Stimulated activated CD8-positive, alpha-beta memory T cell treated with anti-CD3 and anti-CD28 coated beads, Interleukin-12 subunit alpha, Interleukin-12 subunit beta, amount 100 ng/mL, for 24 hours (primary cell): Measurements from ENCODE around the gene EME2.

Experiments used
- DNase-seq: peaks from one replicate; pipeline ENCODE4 v3.0.0-alpha.2; 2020; ENCODE audit errors: extremely low read depth

The EME2 gene

DNA sequence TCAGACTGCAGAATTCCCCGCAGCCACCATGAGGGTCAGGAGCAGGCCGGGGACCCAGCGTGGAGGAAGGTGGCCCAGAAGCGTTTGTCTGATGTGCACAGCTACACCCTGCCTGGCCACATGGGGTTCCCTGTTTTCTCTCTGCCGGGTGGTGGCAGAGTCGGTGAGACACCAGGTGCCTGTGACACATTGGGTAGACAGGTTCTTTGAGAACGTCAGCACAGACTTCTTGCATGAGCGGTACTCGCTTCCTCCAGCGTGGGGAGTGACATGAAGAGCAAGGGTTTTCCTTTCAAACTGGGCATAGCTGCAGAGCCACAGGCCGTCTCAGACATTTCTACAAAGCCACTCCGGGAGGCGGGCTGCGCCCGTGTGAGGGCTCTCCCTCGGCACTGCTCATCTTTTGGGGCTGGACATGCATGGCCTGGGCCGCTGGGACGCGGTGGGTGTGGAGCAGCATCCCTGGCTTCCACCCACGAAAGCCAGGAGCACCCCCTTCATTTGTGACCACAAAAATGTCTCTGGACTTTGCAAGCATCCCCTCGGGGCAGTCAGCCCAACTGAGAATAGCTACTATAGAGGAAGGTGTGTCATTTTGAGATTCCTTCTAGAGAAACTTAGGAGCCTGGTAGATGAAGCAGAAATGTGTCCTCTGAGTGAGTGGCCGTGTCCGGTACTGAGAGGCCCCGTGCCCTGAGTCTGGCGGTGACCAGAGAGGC is 27.3 kb upstream of the EME2 start:
- no peak for DNase-seq

DNA sequence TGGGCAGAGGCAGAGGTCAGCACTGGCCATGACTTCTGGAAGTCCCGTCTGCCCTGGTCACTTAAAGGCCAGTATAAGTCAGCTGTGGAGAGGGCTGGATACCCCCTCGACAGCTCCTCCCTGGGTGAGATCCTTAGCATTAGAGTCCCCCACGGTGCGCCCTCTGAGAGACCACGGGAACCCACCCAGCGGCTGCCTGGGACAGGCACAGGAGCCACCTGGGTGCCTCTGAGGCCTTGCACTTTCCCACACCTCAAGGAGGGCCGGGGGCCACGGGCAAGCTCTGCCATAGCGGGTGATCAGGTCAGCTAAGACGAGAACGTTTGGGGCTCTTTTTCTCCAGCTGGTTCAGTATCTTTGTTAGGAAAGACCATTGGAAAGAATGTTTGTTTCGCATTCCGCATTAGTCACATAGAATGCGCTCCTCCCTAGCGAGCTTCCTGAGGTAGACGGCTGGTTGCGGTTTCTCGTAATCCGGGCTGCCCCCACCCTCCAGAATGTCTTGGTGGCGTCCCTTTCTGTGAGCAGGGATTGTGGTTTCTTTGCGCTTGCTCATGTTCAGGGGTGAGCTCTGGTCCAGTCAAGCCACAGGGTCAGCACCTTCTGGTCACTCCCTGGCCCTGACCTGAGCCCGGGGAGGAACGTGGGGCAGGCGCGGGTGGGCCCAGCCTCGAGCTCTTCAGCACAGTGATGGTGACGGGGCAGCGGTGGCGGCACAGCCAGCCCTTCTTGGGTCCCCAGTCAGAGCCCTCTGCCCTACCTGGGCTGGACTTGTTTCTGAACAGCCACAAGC is 26.5 kb upstream of the EME2 start:
- no peak for DNase-seq

DNA sequence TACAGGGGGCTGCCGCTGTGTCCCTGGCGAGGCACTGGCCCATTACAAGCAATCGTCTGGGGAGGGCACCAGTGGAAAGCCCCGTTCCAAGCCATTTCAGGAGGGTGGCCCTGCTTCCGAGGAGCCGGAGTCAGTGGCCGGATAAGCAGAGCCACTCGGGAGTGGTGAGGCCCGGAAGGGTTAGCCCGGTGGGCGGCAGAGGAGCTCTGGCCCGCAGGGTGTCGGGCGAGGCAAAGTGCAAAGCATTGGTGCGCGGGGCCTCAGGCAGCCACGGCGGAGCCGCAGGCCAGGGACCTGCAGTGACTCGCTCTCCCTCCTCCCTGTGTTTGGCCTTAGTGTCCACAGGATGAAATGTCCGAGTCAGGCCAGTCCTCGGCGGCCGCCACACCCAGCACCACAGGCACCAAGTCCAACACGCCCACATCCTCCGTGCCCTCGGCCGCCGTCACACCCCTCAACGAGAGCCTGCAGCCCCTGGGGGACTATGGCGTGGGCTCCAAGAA is 25.9 kb upstream of the EME2 start:
- no peak for DNase-seq

DNA sequence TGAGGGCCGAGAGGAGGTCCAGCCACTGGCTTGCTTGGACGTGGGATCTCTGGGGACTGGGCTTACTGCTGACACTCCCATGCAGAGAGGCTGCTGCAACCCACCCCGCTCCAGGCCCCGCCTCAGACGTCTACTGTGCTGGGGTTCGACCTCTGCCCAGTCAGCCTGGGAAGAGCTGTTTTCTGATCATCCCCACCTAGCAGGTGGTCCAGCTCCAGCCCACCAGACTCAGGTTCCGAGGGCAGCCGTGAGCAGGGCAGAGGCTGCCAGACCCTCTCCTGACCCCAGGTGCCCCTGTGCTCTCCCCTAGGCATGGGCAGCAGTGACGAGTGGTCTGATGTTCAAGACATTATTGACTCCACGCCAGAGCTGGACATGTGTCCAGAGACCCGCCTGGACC is 24.7 kb upstream of the EME2 start:
- no peak for DNase-seq

- DNase-seq: no peak
Observed at GRCh38 chr16:1749152-1750117, 23.2 kb upstream of the EME2 start.

- DNase-seq: no peak
Observed at GRCh38 chr16:1751946-1752345, 20.7 kb upstream of the EME2 start.

GRCh38 chr16:1752853-1753252 is 19.8 kb upstream of the EME2 start:
- DNase-seq: no peak

GRCh38 chr16:1754204-1754603 is 18.4 kb upstream of the EME2 start:
- DNase-seq: no peak

DNA sequence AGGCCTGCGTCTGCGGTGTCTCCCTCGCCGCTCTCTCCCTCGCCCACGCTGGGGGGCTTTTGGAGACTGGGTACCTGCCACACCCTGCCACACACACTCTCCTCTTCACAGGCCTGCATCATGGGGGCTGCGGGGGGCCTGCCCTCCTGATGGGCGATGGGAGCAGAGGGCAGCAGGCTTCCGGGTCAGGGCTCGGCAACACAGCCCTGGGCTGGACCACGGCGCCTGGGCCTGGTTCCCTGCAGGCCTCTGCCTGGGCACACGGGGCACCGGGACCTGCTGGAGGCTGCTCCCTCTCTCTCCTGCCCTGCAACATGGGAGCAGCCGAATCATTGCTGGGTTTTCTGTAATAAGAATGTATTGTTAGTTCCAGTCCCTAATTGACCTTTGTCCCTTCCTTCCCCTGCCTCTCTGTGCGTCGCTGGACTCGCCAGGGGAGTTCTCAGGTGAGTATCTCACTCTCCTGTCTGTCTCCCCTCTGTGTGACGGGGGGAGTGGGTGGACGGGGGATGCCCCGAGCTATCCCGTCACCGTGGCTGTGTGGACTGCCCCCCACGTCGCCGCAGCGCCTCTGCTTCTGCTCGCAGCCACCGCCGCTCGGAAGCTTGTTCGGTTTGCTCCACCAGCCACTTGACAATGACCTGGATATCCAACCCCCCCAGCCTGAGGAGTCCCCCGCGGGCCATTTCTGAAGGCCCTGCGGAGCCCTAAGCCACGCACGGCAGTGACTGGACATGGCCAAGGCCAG is 14.7 kb upstream of the EME2 start:
- DNase-seq: no peak

DNA sequence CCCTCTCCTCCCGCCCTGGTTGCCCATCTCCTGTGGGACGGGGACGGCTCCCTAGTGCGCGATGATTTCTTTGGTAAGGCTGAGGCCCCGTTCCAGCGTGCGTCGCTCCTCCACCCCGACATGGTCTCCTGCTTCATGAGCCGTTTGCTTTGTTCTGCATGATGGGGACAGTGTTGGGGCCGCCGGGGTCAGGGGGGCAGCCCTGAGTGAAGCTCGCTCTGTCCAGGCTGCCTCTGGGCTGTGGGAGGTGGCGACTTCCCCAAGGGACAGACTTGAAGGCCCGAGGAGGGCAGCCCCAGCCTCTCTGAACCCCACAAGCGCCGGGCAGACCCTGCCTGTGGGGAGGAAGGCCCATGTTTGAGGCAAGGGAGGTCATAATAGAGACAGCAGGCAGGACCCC is 13.7 kb upstream of the EME2 start:
- no peak for DNase-seq

DNA sequence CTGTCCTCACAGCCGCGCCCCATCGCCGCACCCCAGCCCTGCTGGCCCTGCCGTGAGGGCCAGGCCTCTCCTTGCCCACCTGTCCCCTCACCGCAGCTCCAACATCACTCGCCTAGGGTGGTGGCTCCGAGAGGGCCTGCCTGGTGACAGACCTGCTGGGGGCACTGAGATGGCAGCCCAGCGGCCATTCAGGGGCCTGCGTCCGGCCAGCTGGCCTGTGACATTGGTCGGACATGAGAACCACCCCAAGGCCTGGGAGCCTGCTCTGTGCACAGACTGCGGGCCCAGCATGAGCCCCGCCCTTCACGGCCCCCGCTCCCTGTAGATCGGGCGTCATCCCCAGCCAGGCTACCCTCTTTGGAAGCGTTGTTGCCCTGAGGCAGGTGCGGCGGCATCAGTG is 13.1 kb upstream of the EME2 start:
- DNase-seq: no peak

GRCh38 chr16:1760911-1761310 is 11.7 kb upstream of the EME2 start:
- DNase-seq: no peak

DNA sequence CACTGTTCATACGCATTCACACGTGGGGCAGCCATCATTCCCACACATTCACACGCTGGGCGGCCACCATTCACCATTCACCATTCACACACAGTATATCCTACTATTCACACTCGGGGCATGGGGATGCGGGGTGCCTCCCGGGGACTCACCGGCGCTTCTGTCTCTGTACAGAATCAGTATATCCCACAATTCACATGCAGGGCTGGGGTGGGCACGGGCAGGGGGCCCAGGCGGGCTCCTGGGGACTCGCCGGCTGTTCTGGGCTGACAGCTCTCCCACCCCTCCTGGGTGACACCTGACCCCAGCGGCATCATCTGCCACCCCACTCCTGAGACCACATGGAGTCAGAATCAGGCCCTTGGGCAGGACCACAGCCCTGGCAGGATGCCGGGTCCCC is 10.9 kb upstream of the EME2 start:
- no peak for DNase-seq

GRCh38 chr16:1762196-1762878 is 10.3 kb upstream of the EME2 start:
- no peak for DNase-seq

DNA sequence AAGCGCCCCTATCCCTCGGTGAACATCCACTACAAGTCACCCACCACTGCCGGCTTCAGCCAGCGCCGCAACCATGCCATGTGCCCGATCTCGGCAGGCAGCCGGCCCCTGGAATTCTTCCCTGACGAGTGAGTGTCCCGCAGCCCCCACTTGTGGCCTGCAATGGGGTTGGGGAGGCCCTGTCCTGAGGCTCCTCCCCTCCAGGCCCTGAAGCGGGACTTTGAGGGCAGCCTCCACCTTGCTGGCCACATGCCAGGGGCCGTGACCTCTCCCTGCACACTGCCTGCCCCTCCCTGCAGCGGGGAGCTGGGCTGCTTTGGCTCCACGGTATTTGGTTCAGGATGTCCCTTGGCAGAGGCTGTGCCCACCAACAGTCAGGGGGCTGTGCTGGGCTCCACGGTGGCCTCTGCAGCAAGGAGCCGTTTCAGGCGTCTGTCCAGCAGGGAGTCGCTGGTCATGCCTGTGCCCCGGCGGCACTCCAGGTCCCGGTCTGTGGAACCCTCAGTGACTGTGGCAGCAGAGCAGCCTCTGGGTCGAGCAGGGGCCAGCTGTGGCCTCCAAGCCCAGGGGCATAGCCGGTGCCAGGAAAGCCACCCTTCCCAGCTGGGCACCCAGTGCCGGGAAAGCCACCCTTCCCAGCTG is 9.6 kb upstream of the EME2 start:
- DNase-seq: no peak

DNA sequence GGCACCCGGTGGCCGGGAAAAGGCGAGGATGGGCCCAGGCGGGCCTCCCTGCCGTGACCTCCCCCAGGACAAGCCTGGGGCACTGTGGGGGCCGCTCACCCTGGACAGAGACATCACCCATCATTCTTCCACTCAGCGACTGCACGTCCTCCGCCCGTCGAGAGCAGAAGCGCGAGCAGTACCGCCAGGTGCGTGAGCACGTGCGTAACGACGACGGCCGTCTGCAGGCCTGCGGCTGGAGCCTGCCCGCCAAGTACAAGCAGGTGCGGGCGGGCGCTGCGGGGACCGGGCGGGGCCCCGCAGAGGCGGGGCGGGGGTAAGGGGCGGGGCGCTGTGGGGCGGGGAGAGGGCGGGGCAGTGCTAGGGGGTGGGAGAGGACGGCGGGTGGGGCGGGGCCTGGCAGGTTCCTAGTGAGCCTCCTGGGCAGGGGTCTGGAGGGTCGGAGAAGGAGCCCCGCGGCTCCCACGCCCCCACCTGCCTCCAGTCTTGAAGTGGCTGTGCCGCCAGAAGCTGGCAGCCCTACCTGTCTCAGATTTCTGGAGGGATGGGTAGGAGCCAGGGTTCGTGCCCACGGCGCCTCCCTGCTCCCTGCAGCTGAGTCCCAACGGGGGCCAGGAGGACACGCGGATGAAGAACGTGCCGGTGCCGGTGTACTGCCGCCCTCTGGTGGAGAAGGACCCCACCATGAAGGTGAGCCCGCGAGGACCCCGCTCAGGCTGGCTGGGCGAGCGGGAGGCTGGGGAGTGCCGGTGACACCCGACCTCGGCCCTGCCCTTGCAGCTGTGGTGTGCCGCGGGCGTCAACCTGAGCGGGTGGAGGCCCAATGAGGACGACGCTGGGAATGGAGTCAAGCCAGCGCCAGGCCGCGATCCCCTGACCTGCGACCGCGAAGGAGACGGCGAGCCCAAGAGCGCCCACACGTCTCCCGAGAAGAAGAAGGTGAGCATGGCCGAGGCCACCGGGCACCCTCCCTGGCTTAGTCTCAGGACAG is 8.8 kb upstream of the EME2 start:
- DNase-seq: no peak

- DNase-seq: no peak
Observed at GRCh38 chr16:1764971-1765370, 7.6 kb upstream of the EME2 start.

DNA sequence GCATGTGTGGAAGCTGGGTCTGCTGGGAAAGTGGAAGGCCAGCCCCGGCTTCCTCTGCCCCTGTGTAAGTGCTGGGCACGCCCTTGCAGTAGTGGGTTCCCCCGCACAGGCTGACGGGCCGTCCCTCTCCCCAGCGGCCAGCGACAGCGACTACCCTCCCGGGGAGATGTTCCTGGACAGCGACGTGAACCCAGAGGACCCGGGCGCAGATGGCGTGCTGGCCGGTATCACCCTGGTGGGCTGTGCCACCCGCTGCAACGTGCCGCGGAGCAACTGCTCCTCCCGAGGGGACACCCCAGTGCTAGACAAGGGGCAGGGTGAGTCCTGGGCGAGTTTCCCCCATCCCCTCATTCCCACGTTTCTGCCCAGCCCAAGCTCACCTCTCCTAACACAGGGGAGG is 6.8 kb upstream of the EME2 start:
- no peak for DNase-seq

GRCh38 chr16:1766231-1766630 is 6.4 kb upstream of the EME2 start:
- no peak for DNase-seq
